Sciatic nerve (tissue), 2 donors: ENCODE results near the gene NR1I2. TPM values are rescaled to one million over a fixed set of nuclear protein-coding genes. Genes with fewer than 3 reads are reported as not detected.

ENCODE experiments used
- ATAC-seq: fragments of 200-7000 bp; cut with Tn5 transposase; one replicate; pipeline ENCODE4 v1.9.1; 2020; ENCODE audit warnings: mild to moderate bottlenecking, moderate library complexity
- DNase-seq: peaks from one replicate; pipeline ENCODE4 v3.0.0-alpha.2; 2020; ENCODE audit warnings: low spot score
- intact Hi-C: fragments of 100-400 bp; cut with DNase I; formaldehyde crosslinking; loops from one replicate; pipeline ENCODE4 v1.14.2; 2022
- total RNA-seq: library from RNA; stranded (reverse); fragmentation: NEBNext Ultra II Directional; extraction: Animal tissue kit (Norgen Biotek cat#: 25700); gene quantifications from one replicate; pipeline ENCODE4 v1.2.1, GENCODE V29; 2021
- donor health status: DM: no; HTN: no; CAD: no.
- donor health status: DM: no; HTN: no; CAD: no.

NR1I2 gene
- not detected for total RNA-seq

- intact Hi-C loops, result no loop called here
- DNase-seq (no peak), ATAC-seq (no peak)
Observed at GRCh38 chr3:119781330-119782198, at the start of gene NR1I2. TSS of gene NR1I2 (plus strand) at chr3:119782101.

DNA sequence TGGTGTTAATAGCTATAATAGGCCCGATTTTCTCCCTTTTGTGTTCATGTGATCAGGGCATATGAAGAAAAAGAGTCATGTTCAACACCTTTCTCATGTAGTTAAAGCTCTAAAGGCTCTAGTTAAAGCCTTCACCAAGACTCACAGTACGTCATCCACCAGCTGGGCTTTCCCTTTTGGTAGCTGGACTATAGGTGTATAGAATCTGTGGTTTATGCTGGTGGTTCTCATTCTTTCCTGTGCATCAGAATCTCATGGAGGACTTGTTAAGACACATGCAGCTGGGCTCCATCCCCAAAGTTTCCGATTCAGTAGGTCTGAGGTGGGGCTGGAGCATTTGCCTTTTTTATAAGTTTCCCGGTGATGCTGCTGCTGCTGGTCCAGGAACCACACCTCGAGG lies 48.1 kb upstream of the NR1I2 start:
- ATAC-seq (no peak), DNase-seq (no peak)
- intact Hi-C loops, result no loop called here

- DNase-seq, result no peak
- no peak for ATAC-seq
- intact Hi-C loops, result no loop called here
Observed at GRCh38 chr3:119738741-119739140, 43.2 kb upstream of the NR1I2 start.

- ATAC-seq, result peak; percentile 41
- intact Hi-C loops, result no loop called here
Observed at GRCh38 chr3:119741657-119742590, 40.0 kb upstream of the NR1I2 start.

DNA sequence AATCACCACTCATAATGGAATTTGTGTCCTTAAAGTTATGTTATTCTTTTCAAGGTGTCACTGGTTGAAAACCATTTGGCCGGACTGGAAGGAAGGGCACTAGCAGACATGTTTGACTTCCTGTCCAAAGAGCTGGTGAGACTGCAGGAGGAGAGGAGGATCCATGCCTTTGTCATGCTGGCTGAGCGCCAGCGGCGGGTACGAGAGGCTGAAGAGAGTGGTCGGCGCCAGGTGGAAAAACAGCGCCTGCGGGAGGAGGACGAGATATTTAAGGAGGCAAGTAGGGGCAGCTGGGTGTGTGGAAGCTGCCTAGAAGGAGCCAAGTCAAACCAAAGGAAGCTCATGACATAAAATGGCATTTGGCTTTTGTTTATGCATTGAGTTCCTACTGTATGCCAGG lies 38.0 kb upstream of the NR1I2 start:
- ATAC-seq (no peak), DNase-seq (no peak)
- intact Hi-C loops, result no loop called here

More at GRCh38 chr3:119741657-119742590, 40.0 kb upstream of the NR1I2 start:
- DNase-seq, result no peak

GRCh38 chr3:119745942-119746341 lies 36.0 kb upstream of the NR1I2 start:
- no peak for ATAC-seq
- intact Hi-C loops, result no loop called here
- no peak for DNase-seq

DNA sequence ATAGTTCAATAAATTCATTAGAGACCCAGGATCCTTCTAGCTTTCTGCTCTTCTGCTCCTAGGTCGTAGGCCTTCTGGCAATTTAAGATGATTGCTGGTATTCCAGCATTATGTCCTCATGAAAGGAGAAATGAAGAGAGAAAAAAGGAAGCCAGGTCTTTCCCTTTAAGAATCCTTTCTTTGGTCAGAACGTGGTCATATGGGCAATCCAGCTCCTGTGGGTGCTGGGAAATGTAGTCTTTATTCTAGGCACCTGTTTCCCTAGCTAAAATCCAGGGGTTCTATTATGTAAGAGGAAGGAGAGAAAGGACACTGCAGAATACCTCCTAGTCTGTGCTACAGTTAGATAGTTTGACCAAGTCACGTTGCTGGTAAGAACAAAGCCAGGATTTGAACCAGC lies 35.5 kb upstream of the NR1I2 start:
- no peak for ATAC-seq
- DNase-seq, result no peak
- intact Hi-C loops, result no loop called here

- intact Hi-C loops, result no loop called here
- no peak for DNase-seq
- no peak for ATAC-seq
Observed at GRCh38 chr3:119747357-119747756, 34.5 kb upstream of the NR1I2 start.

DNA sequence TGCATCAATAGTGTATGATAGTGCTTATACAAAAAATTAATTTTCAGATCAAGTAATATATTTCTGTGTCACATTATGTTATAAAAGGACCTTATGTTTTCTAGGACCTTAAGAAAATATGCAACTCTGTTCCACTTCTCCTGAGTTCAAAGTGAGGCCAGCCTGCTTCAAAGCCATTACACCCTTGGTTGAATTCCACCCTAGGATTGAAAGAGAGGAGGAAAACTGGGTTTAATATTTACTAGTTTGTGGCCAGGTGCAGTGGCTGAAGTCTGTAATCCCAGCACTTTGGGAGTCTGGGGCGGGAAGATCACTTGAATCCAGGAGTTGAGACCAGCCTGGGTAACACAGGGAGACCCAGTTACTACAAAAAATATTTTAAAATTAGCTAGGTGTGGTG lies 32.9 kb upstream of the NR1I2 start:
- intact Hi-C loops, result no loop called here
- no peak for ATAC-seq

DNA sequence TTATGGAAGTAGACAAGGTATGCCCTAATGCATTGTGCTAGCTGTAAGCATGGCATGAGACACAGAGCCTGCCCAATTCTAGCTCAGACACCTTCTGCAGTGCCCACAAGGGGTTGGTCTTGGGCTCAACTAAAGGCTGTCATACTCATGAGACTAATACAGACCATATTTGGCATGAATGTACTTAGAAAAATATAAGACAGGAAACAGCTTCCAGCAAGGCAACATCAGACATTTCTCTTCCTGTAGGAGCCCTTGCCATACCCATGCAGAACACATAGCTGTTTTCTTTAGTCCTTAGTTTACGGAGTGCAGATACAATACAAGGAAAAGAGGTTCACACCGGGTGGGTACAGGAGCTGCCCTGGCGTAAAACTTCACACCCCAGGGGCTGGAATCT lies 30.5 kb upstream of the NR1I2 start:
- intact Hi-C loops, result no loop called here
- DNase-seq (no peak), ATAC-seq (no peak)

More for the DNA sequence above, 32.9 kb upstream of the NR1I2 start:
- DNase-seq, result no peak

DNA sequence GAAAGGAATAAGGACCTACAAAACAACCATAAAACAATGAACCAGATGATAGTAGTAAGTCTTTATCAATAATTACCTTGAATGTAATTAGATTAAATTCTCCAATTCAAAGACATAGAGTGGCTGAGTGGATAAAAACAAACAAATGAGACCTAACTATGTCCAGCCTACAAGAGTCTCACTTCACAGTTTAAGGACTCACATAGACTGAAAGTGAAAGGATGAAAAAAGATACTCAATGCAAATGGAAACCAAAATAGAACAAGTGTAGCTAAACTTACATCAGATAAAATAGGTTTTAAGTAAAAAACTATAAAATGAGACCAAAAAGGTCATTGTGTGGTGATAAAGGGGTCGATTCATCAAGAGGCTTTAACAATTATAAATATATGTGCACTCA lies 21.9 kb upstream of the NR1I2 start:
- ATAC-seq, result no peak
- DNase-seq, result no peak
- intact Hi-C loops, result no loop called here

GRCh38 chr3:119762876-119763275 lies 19.0 kb upstream of the NR1I2 start:
- ATAC-seq (no peak), DNase-seq (no peak)
- intact Hi-C loops, result no loop called here

DNA sequence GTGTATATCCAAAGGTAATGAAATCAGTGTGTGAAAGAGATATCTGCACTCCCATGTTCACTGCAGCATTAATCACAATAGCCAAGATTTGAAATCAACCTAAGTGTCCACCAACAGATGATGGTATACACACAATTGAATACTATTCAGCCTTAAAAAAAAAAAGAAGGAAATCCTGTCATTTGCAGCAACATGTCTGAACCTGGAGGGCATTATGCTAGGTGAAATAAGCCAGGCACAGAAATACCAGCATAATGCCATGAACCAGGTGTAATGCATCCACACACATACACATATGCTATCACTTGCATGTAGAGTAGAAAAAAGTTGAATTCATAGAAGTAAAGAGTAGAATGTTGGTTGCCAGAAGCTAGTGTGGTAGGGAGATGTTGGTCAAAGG lies 18.4 kb upstream of the NR1I2 start:
- ATAC-seq, result no peak
- no peak for DNase-seq
- intact Hi-C loops, result no loop called here

DNA sequence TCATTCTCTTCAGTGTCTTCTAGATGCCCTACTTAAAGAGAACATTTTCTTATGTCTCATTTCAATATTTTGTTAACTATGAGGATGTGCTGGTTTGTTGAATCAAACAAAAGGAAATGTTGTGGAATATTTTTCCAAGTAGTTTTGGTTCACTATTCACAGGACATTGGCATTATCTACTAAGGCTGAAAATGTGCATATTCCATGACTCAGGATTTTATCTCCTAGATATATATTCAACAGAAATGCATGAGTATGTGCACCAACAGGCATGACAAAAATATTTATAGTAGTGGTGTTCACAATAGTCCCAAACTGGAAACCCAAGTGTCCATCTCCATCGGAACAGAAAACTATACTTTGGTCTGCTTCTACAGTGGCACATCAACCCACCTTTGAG lies 16.7 kb upstream of the NR1I2 start:
- intact Hi-C loops, result no loop called here
- no peak for ATAC-seq

GRCh38 chr3:119767936-119768601 lies 13.8 kb upstream of the NR1I2 start:
- intact Hi-C loops, result no loop called here
- ATAC-seq, result no peak
- DNase-seq, result no peak

More for the DNA sequence above, 16.7 kb upstream of the NR1I2 start:
- no peak for DNase-seq

- intact Hi-C loops, result no loop called here
- DNase-seq (no peak), ATAC-seq (no peak)
Observed at GRCh38 chr3:119768668-119769393, 13.1 kb upstream of the NR1I2 start.

- no peak for ATAC-seq
- intact Hi-C loops, result no loop called here
- DNase-seq, result no peak
Observed at GRCh38 chr3:119769394-119770149, 12.3 kb upstream of the NR1I2 start.

GRCh38 chr3:119774444-119774843 lies 7.5 kb upstream of the NR1I2 start:
- intact Hi-C loops, result no loop called here
- DNase-seq (no peak), ATAC-seq (no peak)
